GM13977 (cell line): ENCODE data around the gene LSP1.

Experiments
- DNase-seq: peaks from one replicate; pipeline ENCODE4 v3.0.0; 2012; ENCODE audit warnings: low spot score
- CTCF ChIP-seq: IDR thresholded peaks from 2 replicates; pipeline ENCODE4 v1.5.1; 2012; ENCODE audit warnings: mild to moderate bottlenecking, control low read depth; ENCODE audit not compliant: insufficient read depth; ENCODE audit errors: extremely low read depth, missing control alignments
- in situ Hi-C: fragments of 300-500 bp; cut with MboI; formaldehyde crosslinking; loops from one replicate; pipeline ENCODE4 v1.12.0; 2022; ENCODE audit warnings: low sequenced_read_pairs, low pct_unique_long_range_greater_than_20kb, mixed read lengths, inconsistent platforms; ENCODE audit not compliant: unreplicated experiment

LSP1 gene

GRCh38 chr11:1828542-1828941 lies 24.3 kb upstream of the LSP1 start:
- no peak for DNase-seq
- TF ChIP-seq CTCF, result no peak
- in situ Hi-C loops, result no loop called here

GRCh38 chr11:1829039-1829820 lies 23.7 kb upstream of the LSP1 start:
- in situ Hi-C loops, result no loop called here

GRCh38 chr11:1830004-1830321 lies 22.9 kb upstream of the LSP1 start:
- in situ Hi-C loops, result no loop called here
- no peak for DNase-seq
- TF ChIP-seq CTCF, result no peak

More at GRCh38 chr11:1829039-1829820, 23.7 kb upstream of the LSP1 start:
- no peak for DNase-seq
- no peak for TF ChIP-seq CTCF

GRCh38 chr11:1830322-1831223 lies 22.3 kb upstream of the LSP1 start:
- no peak for TF ChIP-seq CTCF
- DNase-seq, result no peak
- in situ Hi-C loops, result no loop called here

GRCh38 chr11:1831338-1832210 lies 21.3 kb upstream of the LSP1 start:
- in situ Hi-C loops, result no loop called here
- no peak for TF ChIP-seq CTCF
- no peak for DNase-seq
